Naive thymus-derived CD8-positive, alpha-beta T cell (primary cell): Measurements from ENCODE around the gene EFNA3. TPM values are rescaled to one million over a fixed set of nuclear protein-coding genes. Genes with fewer than 3 reads are reported as not detected.

Source experiments
- ATAC-seq, 2 donors: fragments of 150-1000 bp; cut with Tn5 transposase in 1 of 2; sonication (Bioruptor Pico), chemical (Tn5 transposase) in 1 of 2; 1 replicate in 1 of 2; 2 replicates in 1 of 2; pipeline ENCODE4 v1.10.0; 2021; ENCODE audit warnings: mild to moderate bottlenecking in 2 of 2, moderate library complexity in 2 of 2
- POLR2A ChIA-PET: fragments of 350-600 bp; sonication (Branson Sonifier 250); formaldehyde crosslinking; loops from one replicate; lab custom pipeline; 2021; ENCODE audit warnings: antibody characterized with exemption; lab: Charles Lee
- DNase-seq, 10 donors: peaks; one replicate each; pipeline versions ENCODE4 v3.0.0 to v3.0.0-alpha.2; 2020 to 2022
- H3K27ac Mint-ChIP-seq, 10 donors: one replicate each; pipeline ENCODE4 v1.8.0; 2020 to 2022; ENCODE audit warnings: mild to moderate bottlenecking in 10 of 10, mixed read lengths in 10 of 10, moderate library complexity in 4 of 10, inconsistent platforms in 1 of 10
- H3K27me3 Mint-ChIP-seq, 5 donors: one replicate each; pipeline ENCODE4 v1.8.0; 2021 to 2022; ENCODE audit warnings: mixed read lengths in 5 of 5
- H3K36me3 Mint-ChIP-seq, 3 donors: one replicate each; pipeline ENCODE4 v1.8.0; 2020 to 2022; ENCODE audit warnings: mixed read lengths in 3 of 3, mild to moderate bottlenecking in 2 of 3, inconsistent platforms in 1 of 3
- H3K4me1 Mint-ChIP-seq, 4 donors: one replicate each; pipeline ENCODE4 v1.8.0; 2021 to 2022; ENCODE audit warnings: mixed read lengths in 4 of 4
- H3K4me3 Mint-ChIP-seq, 10 donors: one replicate each; pipeline ENCODE4 v1.8.0; 2020 to 2022; ENCODE audit warnings: mild to moderate bottlenecking in 10 of 10, mixed read lengths in 10 of 10, moderate library complexity in 6 of 10, inconsistent platforms in 1 of 10
- H3K9me3 Mint-ChIP-seq, 9 donors: one replicate each; pipeline ENCODE4 v1.8.0; 2020 to 2022; ENCODE audit warnings: mixed read lengths in 9 of 9, mild to moderate bottlenecking in 3 of 9, inconsistent platforms in 1 of 9, moderate library complexity in 1 of 9
- polyA plus RNA-seq, 3 donors: library from polyadenylated mRNA; unstranded; fragments of 300-500 nt; fragmentation: Illumina TruSeq; gene quantifications; one replicate each; pipeline ENCODE4 v1.2.3, GENCODE V29; 2021
- total RNA-seq, 8 experiments: library from RNA in 2 of 8; stranded (reverse) in 2 of 8; gene quantifications; one replicate each; pipeline ENCODE4 v1.2.3 and lab custom pipeline; 2021 to 2026

The EFNA3 gene
- total and polyA plus RNA-seq, 5 experiments from 2014 or later: 0.53 to 1.3 (median 0.88) TPM

DNA sequence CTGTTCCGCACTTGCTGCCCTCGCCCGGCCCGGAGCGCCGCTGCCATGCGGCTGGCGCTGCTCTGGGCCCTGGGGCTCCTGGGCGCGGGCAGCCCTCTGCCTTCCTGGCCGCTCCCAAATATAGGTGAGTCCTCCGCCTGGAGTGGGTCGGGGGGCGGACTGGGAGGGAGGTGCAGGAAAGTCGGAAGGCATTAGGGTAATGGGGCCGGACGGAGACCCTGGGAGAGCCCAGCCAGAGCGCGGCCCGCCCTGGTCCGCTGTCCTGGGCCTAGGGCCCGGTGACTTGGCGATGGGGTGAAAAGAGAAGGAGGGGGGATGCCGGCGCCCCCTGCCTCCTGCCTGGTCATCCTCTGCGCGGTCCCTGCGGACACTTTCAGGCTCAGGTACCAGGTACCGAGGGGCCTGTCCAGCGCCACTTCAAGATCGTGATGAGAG lies 27.3 kb upstream of the EFNA3 start:
- Mint-ChIP-seq H3K4me3 (peak overlapping the region; percentile 71 to 86 (median 83)), H3K36me3 (peaks cover 0 to 4% (median 4%) of the 10 kb centered on the region in 3 donors), H3K4me1 (peaks cover 9 to 27% (median 22%) of the 10 kb centered on the region in 4 donors), H3K27me3 (peaks cover 0 to 2% (median 0%) of the 10 kb centered on the region in 5 donors), H3K9me3 (no peaks in the 10 kb centered on the region), H3K27ac (peak overlapping the region in 1 of 10 donors; percentile 9)
- POLR2A ChIA-PET: interaction anchor here (0.5 to 2.7 kb wide), 13 partner anchors 10 to 113 kb away, joined by 3 to 15 read pairs (median 5); partner anchors contain the start of genes EFNA3, EFNA4, PBXIP1 and PYGO2
- peak in 1 of 2 donors; percentile 4 for ATAC-seq
- no peak for DNase-seq

DNA sequence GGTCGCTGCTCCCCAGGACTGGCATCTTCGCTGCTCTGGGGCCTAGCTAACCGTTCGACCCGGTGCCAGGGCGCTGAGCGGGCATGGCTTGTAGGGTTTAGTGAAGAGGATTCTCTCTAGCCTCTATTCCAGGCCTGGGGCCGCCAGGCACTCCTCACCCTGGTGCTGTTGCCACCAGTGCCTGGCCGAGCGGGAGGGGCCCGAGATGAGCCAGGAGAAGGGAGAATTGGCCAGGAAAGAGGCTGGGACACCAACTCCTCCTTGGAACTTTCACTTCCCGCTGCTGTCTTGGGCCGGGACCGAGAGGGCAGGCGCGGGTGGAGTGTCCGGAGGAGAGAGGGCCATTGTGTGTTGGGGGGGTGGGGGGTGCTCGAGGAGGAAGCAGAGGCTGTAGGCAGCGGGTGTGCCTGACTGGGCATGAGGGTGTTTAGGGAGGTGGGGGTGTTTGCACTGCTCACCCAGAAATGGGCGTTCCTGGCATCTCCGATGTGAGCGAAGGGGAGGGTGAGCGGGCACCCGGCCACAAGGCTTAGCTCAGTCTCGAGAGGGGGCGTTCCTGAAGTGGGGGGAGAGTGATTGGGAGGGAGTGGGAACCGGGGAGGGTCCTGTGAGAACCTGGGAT lies 26.7 kb upstream of the EFNA3 start:
- Mint-ChIP-seq H3K9me3 (no peaks in the 10 kb centered on the region), H3K4me3 (peak overlapping the region; percentile 71 to 86 (median 83)), H3K36me3 (peaks cover 0 to 4% (median 4%) of the 10 kb centered on the region in 3 donors), H3K27ac (peak overlapping the region in 9 of 10 donors; percentile 9 to 81 (median 48)), H3K27me3 (peaks cover 0 to 2% (median 0%) of the 10 kb centered on the region in 5 donors), H3K4me1 (peaks cover 9 to 27% (median 22%) of the 10 kb centered on the region in 4 donors)
- peak; percentile 41 to 47 for ATAC-seq
- POLR2A ChIA-PET: interaction anchor here (0.5 to 2.7 kb wide), 10 partner anchors 9 to 113 kb away, joined by 3 to 15 read pairs (median 5); partner anchors contain the start of genes EFNA3, EFNA4, PBXIP1 and PYGO2
- peak in 6 of 10 donors; percentile 13 to 45 (median 32) for DNase-seq

DNA sequence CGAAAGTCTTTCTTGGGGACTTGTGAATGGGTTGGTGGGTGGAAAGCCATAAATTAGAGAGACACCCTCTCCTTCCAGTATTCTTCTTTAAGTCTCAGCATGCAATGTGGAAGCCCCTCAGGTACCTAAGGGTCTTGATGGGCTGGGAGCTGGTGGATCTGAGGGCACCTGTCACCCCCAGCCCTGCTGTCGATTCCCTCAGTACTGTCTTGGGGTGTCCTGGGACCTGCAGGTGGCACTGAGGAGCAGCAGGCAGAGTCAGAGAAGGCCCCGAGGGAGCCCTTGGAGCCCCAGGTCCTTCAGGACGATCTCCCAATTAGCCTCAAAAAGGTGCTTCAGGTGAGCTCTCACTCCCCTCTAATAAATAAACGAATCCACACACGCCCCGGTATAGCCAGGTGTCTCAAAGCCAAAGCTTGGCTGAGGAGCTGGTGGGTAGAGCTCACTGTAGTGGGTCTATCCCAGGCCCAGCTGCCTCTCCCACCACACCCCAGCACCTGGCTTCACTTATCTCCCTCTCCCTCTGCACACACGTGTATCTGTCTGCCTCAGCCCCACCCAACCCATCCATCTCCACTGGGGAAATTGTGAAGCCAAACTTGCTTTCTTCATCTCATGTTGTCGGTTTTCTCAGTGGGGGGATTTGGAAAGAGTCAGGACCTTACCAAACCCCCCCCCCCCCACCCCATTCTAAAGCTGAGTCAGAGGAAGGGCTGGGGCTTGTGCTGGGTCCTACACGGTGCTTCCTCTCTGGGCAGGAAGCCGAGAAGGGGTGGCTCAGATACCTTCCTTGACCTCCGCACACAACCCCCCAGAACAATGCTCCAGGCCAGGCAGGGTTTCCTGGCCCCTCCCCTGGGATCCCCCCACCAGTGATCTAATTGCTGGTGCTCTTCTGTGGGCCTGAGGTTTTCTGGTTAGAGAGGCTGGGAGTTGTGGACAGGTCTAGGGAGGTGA lies 25.9 kb upstream of the EFNA3 start:
- peak in 4 of 10 donors; percentile 11 to 22 (median 18) for DNase-seq
- H3K27ac Mint-ChIP-seq: peak overlapping the region in 7 of 10 donors; percentile 43 to 81 (median 52)
- peaks cover 9 to 27% (median 22%) of the 10 kb centered on the region in 4 donors for H3K4me1 Mint-ChIP-seq
- peak overlapping the region; percentile 71 to 86 (median 83) for H3K4me3 Mint-ChIP-seq
- POLR2A ChIA-PET: interaction anchor here (0.8 to 2.7 kb wide), 5 partner anchors 8 to 98 kb away, joined by 3 to 15 read pairs (median 5); partner anchors contain the start of gene EFNA4
- peak in 1 of 2 donors; percentile 32 for ATAC-seq
- H3K27me3 Mint-ChIP-seq: no peaks in the 10 kb centered on the region
- H3K36me3 Mint-ChIP-seq: peaks cover 0 to 4% (median 4%) of the 10 kb centered on the region in 3 donors
- no peaks in the 10 kb centered on the region for H3K9me3 Mint-ChIP-seq

DNA sequence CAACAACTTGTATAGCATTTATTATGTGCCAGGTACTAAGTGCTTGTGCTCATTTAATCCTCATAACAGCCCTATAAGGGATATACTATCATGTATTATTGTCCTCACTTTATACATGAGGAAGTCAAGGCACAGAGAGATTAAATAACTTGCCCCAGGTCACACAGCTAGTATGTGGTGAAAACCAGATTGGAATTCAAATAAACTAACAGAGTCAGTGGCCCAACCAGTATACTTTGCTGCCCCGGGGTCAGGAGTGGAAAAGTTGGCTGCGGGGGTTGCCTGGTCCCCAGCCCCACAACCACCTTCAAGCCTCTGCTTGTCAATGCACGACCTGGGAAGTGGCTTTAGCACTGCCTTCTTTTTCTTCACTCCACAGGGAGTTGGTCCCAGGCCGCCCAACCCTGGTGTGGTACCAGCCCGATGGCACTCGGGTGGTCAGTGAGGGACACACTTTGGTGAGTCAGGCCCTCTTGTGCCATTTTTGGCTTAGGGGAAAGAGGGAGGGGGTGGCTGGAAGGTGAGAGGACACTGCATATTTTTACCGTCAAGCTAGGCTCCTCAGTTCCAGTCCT lies 25.0 kb upstream of the EFNA3 start:
- no peaks in the 10 kb centered on the region for H3K9me3 Mint-ChIP-seq
- peak overlapping the region; percentile 7 to 84 (median 45) for H3K4me3 Mint-ChIP-seq
- no peaks in the 10 kb centered on the region for H3K27me3 Mint-ChIP-seq
- H3K27ac Mint-ChIP-seq: peak overlapping the region in 2 of 10 donors; percentile 43 to 48
- H3K4me1 Mint-ChIP-seq: peaks cover 9 to 27% (median 22%) of the 10 kb centered on the region in 4 donors
- POLR2A ChIA-PET: interaction anchor here (2.4 kb wide), 1 partner anchor 31 kb away, joined by 7 read pairs; no protein-coding TSS in a partner anchor
- DNase-seq (no peak), ATAC-seq (no peak)
- H3K36me3 Mint-ChIP-seq: peaks cover 0 to 6% (median 4%) of the 10 kb centered on the region in 3 donors

DNA sequence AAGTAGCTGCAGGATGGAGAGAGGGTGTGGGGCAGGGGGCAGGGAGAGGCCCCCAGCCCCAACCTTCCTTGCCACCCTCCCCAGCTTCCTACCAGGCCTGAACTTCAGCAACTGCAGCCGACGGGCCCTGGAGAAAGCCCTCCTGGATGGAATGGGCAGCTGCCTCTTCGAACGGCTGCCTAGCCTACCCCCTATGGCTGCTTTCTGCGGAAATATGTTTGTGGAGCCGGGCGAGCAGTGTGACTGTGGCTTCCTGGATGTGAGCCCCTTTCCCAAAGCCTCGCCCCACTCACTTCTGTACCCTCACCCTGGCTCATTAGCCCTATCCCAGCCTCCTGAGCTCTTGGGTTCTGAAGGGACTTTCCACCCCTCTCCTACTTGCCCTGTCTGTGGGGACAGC lies 21.5 kb upstream of the EFNA3 start:
- POLR2A ChIA-PET: interaction anchor here (1.4 kb wide), 1 partner anchor 24 kb away, joined by 3 read pairs; no protein-coding TSS in a partner anchor
- Mint-ChIP-seq H3K36me3 (peaks cover 0 to 6% (median 4%) of the 10 kb centered on the region in 3 donors), H3K9me3 (no peaks in the 10 kb centered on the region)

DNA sequence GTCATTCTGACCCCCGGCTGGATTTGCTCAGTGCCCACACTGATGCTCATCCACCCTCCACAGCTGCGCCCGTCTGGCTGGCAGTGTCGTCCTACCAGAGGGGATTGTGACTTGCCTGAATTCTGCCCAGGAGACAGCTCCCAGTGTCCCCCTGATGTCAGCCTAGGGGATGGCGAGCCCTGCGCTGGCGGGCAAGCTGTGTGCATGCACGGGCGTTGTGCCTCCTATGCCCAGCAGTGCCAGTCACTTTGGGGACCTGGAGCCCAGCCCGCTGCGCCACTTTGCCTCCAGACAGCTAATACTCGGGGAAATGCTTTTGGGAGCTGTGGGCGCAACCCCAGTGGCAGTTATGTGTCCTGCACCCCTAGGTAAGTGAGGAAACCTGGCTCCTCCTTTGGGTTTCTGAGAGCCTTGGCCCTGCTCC lies 20.8 kb upstream of the EFNA3 start:
- no peak for DNase-seq
- Mint-ChIP-seq H3K36me3 (peaks cover 0 to 6% (median 4%) of the 10 kb centered on the region in 3 donors), H3K27ac (no peak overlapping the region), H3K4me3 (no peak overlapping the region), H3K4me1 (peaks cover 10 to 22% (median 21%) of the 10 kb centered on the region in 4 donors), H3K9me3 (no peaks in the 10 kb centered on the region), H3K27me3 (no peaks in the 10 kb centered on the region)
- POLR2A ChIA-PET: interaction anchor here (1.4 kb wide), 1 partner anchor 23 kb away, joined by 3 read pairs; no protein-coding TSS in a partner anchor
- ATAC-seq: no peak

More for the DNA sequence above, 21.5 kb upstream of the EFNA3 start:
- DNase-seq: no peak
- no peaks in the 10 kb centered on the region for H3K27me3 Mint-ChIP-seq
- no peak overlapping the region for H3K4me3 Mint-ChIP-seq
- H3K4me1 Mint-ChIP-seq: peaks cover 14 to 23% (median 22%) of the 10 kb centered on the region in 4 donors
- no peak for ATAC-seq
- no peak overlapping the region for H3K27ac Mint-ChIP-seq

DNA sequence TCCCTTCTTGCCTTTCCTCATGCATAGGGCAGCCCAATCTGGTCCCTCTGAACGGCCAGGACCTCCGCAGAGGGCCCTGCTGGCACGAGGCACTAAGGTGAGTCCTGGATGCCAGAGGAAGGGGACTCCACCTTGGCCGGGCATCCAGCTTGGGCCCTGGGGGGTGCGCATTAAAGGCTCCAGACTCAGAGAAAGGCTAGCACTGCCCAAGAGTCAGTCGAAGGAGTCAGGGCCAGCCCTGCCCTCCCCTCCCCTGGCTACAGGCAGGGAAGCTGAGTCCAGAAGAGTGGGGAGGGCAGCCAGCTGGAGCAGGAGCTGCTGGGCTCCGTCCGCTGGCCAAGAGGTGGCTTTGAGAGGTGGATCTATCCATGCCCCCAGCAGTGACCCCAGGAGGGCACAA lies 17.9 kb upstream of the EFNA3 start:
- DNase-seq (no peak), ATAC-seq (no peak)
- H3K4me1 Mint-ChIP-seq: peaks cover 16 to 37% (median 32%) of the 10 kb centered on the region in 4 donors
- no peaks in the 10 kb centered on the region for H3K27me3 Mint-ChIP-seq
- POLR2A ChIA-PET: interaction anchor here (0.8 to 5.4 kb wide), 5 partner anchors 9 to 57 kb away, joined by 4 to 44 read pairs (median 15); partner anchors contain the start of genes ADAM15 and EFNA3
- H3K4me3 Mint-ChIP-seq: no peak overlapping the region
- no peaks in the 10 kb centered on the region for H3K9me3 Mint-ChIP-seq
- no peak overlapping the region for H3K27ac Mint-ChIP-seq
- H3K36me3 Mint-ChIP-seq: peaks cover 0 to 6% (median 4%) of the 10 kb centered on the region in 3 donors

DNA sequence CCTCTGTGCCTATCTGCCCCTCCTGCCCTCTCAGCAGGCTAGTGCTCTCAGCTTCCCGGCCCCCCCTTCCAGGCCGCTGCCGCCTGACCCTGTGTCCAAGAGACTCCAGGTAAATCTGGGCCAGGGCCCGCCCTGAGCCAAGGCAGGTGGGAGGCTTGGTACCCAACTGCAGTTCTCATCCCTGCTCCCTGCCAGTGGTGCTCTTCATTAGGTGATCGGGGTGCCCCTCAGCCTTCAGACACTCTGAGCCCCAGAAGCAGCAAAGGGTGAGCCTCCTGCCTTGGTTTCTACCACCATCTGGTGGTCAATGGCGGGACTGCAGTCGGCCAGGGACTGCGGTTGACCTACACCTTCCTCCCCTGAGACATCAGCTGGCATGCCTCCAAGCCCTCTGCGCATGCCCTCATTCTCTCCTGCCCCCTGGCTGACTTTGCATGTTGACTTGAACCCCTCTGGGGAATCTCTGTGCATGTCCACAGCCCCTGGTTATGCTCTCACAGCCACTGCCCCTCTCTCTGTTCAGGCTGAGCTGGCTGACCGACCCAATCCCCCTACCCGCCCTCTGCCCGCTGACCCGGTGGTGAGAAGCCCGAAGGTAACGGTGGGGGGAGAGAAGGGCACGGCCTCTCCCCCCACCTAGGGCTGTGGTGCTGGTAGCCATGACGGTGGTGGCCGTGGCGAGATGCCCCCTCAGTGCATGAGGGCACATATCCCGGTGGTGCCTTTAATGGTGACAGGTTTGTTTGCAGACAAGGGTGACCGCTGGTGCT lies 17.1 kb upstream of the EFNA3 start:
- DNase-seq (peak; percentile 88 to 98 (median 92)), ATAC-seq (peak; percentile 57 to 66)
- H3K27ac Mint-ChIP-seq: peak overlapping the region in 4 of 10 donors; percentile 28 to 87 (median 64)
- no peaks in the 10 kb centered on the region for H3K9me3 Mint-ChIP-seq
- peaks cover 16 to 44% (median 34%) of the 10 kb centered on the region in 4 donors for H3K4me1 Mint-ChIP-seq
- POLR2A ChIA-PET: interaction anchor here (0.8 to 5.4 kb wide), 9 partner anchors 10 to 502 kb away, joined by 3 to 44 read pairs (median 4); partner anchors contain the start of genes ADAM15, EFNA3 and PMVK
- no peaks in the 10 kb centered on the region for H3K27me3 Mint-ChIP-seq
- H3K36me3 Mint-ChIP-seq: peaks cover 0 to 3% (median 2%) of the 10 kb centered on the region in 3 donors
- peak overlapping the region in 9 of 10 donors; percentile 32 to 79 (median 72) for H3K4me3 Mint-ChIP-seq

DNA sequence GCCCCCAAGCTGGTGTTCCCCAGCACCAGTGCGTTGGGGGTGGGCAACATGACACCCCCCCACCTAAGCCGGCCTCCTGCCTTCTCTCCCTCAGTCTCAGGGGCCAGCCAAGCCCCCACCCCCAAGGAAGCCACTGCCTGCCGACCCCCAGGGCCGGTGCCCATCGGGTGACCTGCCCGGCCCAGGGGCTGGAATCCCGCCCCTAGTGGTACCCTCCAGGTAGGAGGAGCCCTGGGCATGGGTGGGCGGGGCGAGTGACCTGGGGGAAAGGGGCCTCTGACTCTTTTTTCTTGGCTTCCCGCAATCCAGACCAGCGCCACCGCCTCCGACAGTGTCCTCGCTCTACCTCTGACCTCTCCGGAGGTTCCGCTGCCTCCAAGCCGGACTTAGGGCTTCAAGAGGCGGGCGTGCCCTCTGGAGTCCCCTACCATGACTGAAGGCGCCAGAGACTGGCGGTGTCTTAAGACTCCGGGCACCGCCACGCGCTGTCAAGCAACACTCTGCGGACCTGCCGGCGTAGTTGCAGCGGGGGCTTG lies 16.4 kb upstream of the EFNA3 start:
- POLR2A ChIA-PET: interaction anchor here (0.8 to 5.4 kb wide), 9 partner anchors 10 to 502 kb away, joined by 3 to 44 read pairs (median 5); partner anchors contain the start of genes ADAM15, EFNA3 and PMVK
- H3K27ac Mint-ChIP-seq: no peak overlapping the region
- ATAC-seq (no peak), DNase-seq (no peak)
- H3K4me1 Mint-ChIP-seq: peaks cover 21 to 50% (median 34%) of the 10 kb centered on the region in 4 donors
- no peaks in the 10 kb centered on the region for H3K27me3 Mint-ChIP-seq
- peak overlapping the region; percentile 81 to 98 (median 94) for H3K4me3 Mint-ChIP-seq
- H3K9me3 Mint-ChIP-seq: no peaks in the 10 kb centered on the region
- peaks cover 0 to 8% (median 2%) of the 10 kb centered on the region in 3 donors for H3K36me3 Mint-ChIP-seq

DNA sequence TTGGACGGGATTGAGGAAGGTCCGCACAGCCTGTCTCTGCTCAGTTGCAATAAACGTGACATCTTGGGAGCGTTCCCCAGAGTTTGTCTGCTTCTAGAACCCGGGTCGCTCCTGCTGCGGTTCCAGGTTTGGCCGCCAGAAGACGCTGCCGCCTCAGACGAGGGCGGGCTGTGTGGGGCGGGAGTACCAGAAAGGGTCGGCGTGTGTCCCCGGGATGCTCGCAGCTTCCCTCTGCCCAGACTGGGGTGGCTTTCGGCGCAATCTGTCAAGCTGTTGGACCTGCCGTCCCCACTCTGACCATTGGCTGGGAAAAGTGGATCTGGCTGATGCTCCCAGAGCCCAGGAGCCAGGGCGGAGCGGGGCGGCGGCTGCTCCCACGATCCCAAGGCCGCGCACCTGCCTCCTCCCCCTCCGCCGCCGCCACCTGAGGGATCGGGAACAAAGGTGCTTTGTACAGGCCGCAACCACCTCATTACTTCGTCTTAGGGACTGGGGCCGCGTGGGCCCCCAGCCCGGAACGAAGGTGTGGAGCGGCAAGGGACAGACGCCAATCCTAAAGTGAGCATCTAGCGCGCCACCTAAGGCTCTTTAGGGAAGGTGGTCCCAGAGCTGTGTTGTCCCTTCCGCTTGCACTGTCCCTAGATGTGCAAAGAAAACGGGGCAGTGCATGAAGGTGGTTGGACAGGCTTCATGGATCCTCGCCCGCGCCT lies 15.8 kb upstream of the EFNA3 start:
- peak overlapping the region; percentile 81 to 98 (median 94) for H3K4me3 Mint-ChIP-seq
- POLR2A ChIA-PET: interaction anchor here (0.7 to 5.4 kb wide), 8 partner anchors 10 to 22 kb away, joined by 3 to 44 read pairs (median 4); partner anchors contain the start of gene EFNA3

More for the DNA sequence above, 15.8 kb upstream of the EFNA3 start:
- DNase-seq (peak in 9 of 10 donors; percentile 51 to 78 (median 71)), ATAC-seq (peak; percentile 40 to 43)
- Mint-ChIP-seq H3K9me3 (no peaks in the 10 kb centered on the region), H3K27me3 (no peaks in the 10 kb centered on the region), H3K27ac (peak overlapping the region in 7 of 10 donors; percentile 33 to 96 (median 79)), H3K4me1 (peaks cover 21 to 50% (median 34%) of the 10 kb centered on the region in 4 donors), H3K36me3 (peaks cover 0 to 12% (median 2%) of the 10 kb centered on the region in 3 donors)
